ENCODE measurements around the gene PSMD2.

The PSMD2 gene

DNA sequence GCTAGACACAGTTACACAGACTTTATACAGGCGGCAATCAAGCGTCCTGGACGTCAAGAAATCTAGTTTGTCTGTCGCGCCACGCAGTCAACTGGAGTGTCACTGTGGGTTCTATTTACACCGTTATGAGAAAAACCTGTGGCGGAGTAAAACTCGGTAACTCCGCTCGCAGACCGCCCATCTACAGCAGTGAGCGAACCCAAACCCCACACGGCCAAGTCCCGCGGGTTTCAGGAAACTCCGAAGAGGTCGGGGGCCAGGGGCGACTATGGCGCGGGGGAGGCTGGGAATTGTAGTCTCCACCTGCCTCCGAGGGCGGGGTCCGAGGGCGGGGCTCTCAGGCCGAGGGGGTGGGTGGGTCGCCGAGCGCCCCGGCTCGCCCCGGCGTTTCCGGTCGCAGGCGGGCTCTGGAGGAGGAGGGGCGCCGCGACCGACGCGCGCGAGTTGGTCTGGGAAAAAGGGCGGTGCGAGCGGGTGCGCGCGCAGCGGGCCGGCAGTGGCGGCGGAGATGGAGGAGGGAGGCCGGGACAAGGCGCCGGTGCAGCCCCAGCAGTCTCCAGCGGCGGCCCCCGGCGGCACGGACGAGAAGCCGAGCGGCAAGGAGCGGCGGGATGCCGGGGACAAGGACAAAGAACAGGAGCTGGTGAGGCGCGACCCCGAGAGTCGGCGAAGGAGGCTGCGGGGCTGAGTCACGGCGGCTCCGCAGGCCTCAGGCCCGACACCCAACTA lies at the start of gene PSMD2:
TSS of gene PSMD2 (plus strand) at position 483 of the 729 bp plus-strand sequence. CDS start at position 509, 26 bp downstream.
- peak; percentile 97 to 98 for DNase-seq
- peak; percentile 71 for TF ChIP-seq POLR2A (IDR thresholded peaks at IDR 0.05; ENCODE audit: low read length)
- TF ChIP-seq GATA1 (IDR thresholded peaks at IDR 0.05; ENCODE audit: low read depth, low read length): no peak

DNA sequence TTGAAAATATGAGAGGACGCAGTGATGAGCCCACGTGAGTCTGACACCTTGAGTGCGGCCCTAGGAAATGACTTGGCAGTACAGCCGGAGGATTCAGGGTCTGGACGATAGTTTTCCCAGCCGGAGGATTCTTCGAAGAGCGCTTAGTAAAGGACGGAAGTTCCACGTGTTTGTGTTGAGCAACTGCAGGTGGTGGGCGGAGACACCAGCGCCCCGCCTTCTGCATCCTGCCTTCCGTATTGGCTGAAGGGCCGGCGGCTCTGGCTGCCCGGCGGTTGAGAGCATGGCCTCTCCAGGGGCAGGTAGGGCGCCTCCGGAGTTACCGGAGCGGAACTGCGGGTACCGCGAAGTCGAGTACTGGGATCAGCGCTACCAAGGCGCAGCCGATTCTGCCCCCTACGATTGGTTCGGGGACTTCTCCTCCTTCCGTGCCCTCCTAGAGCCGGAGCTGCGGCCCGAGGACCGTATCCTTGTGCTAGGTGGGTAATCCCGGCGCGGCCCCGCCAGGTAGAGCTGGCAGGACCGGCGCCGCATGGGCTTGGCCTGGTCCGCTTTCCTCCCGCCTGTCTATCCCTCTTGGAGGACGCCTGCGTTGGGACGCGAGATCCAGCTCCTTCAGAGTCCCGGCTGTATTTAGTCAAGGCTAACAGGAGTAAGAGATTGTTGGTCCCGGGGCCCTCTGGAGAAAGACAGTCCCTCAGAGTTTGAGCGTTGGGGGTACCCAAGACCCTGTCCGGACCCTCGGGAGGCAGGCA lies 49.5 kb upstream of the PSMD2 start, which contains the start of gene EEF1AKMT4:
TSS of gene EEF1AKMT4 (plus strand) at position 261 of the 755 bp plus-strand sequence. CDS start at position 284, 23 bp downstream.
- TF ChIP-seq GATA1 (IDR thresholded peaks at IDR 0.05; ENCODE audit: low read depth, low read length) (no peak), POLR2A (IDR thresholded peaks at IDR 0.05; ENCODE audit: low read length) (peak; percentile 32)

DNA sequence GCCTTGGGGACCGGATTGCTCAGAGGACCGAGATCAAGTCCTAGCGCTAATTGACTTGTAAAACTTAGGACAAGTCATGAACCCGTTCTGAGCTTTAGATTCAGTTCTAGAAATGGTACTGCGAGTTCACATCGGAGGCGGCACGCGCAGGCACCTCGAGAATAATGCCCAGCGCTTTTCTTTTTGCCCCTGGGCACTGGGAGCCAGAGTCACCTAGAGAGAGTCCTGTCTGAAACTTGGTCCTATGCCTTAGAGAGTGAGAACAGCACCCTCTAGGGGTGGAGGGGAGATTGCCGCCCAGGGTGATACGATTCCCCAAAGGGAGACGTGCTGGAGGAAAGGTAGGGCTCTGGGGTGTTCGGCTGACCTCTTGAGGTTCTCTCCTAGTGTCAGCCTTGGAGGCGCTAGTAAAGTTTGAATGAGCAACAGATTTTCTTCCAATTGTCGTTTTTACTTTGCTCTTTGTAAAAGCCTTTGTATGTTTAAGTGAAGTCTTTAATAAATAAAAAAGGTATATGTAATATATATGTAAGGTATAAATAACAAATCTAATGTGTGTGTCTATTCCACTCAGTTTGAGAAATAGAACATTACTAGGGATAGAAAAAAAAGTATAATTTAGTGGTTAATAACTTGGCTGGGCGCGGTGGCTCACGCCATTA lies 48.7 kb upstream of the PSMD2 start:
- TF ChIP-seq POLR2A (IDR thresholded peaks at IDR 0.05; ENCODE audit: low read length) (no peak), GATA1 (IDR thresholded peaks at IDR 0.05; ENCODE audit: low read depth, low read length) (no peak)
- peak; percentile 90 to 94 for DNase-seq

More for the DNA sequence above, 49.5 kb upstream of the PSMD2 start, which contains the start of gene EEF1AKMT4:
- DNase-seq: peak; percentile 99

DNA sequence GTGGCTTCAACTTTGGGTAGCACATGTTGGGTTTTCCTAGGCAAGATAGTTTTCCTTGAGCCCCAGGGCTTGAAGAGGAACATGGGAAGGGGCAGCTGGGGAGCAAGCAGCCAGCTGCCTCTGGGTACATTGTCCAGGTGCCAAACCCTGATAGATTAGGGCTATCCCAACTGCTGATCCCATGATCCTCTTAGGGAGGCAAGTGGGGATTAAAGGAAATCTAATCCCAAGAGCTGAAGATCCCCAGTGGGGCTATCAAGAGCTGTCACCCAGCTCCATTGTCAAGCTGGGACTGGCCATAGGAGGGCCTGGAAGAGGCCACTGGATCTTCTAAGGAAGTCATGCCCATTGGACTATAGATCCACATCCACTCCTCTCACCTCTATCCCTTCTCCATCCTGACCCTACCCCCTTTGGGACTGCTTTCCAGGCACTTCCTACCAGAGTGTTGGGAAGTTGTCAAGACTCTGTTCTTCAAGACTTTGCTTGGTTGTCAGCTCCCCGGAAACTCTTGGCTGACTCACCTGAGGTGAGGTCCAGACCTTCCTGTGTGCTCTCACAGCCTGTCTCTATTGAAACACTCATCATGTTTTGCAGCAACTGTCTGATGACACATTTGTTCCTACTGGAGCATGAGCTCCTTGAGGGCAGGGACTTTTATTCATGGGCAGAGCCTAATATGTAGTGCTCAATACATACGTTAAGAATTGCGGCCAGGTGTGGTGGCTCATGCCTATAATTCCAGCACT lies 43.6 kb upstream of the PSMD2 start:
- TF ChIP-seq GATA1 (IDR thresholded peaks at IDR 0.05; ENCODE audit: low read depth, low read length) (no peak), POLR2A (IDR thresholded peaks at IDR 0.05; ENCODE audit: low read length) (no peak)
- DNase-seq: no peak

DNA sequence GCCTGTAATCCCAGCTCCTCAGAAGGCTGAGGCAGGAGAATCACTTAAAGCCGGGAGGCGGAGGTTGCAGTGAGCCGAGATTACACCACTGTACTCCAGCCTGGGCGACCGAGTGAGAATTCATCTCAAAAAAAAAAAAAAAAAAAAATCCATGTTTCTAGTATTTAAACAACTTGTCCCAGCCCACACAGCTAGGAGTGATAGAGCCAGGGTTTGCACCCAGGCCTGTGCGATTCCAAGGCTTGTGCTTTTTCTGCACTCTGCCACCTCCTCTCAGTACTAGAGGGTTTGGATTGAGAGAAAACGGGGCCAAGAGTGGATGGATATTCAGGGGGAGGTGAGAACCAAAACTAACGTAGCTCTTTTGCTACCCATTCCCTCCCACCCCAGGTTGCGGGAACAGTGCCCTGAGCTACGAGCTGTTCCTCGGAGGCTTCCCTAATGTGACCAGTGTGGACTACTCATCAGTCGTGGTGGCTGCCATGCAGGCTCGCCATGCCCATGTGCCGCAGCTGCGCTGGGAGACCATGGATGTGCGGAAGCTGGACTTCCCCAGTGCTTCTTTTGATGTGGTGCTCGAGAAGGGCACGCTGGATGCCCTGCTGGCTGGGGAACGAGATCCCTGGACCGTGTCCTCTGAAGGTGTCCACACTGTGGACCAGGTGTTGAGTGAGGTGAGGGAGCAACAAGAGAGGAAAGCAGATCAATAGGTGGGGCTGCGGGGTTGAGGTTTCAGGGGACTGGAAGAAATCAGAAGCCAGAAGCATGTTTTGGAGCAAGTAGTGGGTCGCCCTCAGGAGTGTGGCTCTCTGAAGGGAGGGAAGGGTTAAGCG lies 41.7 kb upstream of the PSMD2 start:
- DNase-seq: no peak
- TF ChIP-seq POLR2A (IDR thresholded peaks at IDR 0.05; ENCODE audit: low read length) (no peak), GATA1 (IDR thresholded peaks at IDR 0.05; ENCODE audit: low read depth, low read length) (no peak)

DNA sequence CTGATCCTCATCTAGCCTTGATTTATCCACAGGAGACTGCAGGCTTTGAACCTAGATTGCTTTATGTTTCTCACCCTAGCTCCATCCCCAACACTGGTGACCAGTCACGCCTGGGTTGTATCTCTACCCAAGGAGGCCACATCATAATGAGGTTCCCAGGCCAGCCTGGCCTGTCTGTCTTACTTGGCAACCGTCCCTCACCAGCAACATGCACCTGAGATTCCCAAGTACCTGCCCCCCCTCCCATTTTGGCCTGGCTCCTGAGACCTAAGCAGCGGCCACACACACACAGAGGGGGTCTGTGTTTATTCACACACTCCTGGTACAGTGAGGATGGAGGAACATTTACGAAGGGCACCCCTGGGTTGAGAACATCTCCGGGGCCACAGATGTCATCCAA lies 40.1 kb upstream of the PSMD2 start:
- no peak for TF ChIP-seq POLR2A (IDR thresholded peaks at IDR 0.05; ENCODE audit: low read length)
- TF ChIP-seq GATA1 (IDR thresholded peaks at IDR 0.05; ENCODE audit: low read depth, low read length): no peak
- DNase-seq: no peak

DNA sequence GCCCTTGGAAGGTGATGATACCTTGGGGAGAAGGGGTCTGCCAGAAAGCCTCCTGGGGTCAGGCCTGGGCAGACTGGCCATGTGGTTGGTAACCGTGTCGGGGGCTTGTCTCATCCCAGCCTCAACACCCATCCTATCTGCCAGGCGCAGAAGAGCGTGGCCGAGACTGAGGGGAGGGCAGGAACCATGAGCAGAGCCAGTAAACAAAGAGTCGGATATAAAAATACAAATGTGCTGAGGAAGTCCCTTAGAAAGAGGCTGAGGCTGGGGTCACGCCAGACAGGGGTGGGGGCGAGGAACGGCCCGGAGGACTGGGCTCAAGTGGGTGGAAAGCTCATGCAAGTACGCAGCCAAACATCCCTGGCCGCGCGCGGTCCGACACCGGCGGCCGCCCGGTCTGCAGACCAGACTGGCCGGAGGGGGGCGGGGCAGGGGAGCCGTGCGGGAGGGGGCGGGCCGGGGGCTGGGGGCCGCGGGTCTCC lies 39.6 kb upstream of the PSMD2 start:
- DNase-seq: no peak
- no peak for TF ChIP-seq GATA1 (IDR thresholded peaks at IDR 0.05; ENCODE audit: low read depth, low read length)
- no peak for TF ChIP-seq POLR2A (IDR thresholded peaks at IDR 0.05; ENCODE audit: low read length)

DNA sequence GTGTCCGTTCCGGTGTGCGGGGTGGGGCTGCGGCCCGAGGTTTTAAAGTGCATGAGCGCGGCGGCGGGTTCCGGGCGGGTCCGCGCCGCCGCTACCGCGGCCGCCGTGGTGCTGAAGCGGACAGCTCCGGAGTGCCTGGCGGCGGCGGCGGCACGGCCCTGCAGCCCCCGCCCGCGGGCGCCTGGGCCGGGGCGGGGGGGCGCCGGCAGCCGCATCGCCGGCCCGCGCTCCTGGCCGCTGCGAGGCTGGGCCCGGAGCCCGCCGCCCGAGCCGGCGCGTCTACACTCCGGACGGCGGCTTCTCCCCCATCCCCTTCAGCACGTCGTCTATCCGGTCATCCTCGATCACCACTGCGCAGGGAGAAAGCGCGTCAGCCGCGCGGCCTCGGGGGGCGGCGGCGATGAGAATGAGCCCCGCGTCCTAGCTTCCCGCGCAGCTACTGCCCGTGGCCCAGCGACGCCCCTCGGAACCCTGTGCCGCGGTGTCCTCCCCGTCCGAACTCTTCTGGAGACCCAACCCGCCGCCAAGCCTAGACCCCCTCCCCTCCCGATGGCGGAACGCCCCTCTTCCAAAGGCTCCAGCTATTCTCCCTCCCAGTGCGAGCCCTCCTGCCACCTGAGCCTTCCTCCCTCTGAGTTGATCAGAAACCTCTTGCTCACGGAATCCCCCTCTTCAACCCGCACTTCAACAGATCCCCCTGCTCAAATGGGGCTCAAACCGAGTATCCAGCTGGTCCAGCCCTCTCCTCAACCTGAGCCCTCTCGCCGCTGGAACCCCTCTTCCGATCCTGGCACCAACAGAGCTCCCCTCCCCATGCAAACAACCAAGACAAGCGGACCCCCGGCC lies 38.9 kb upstream of the PSMD2 start:
- DNase-seq: peak; percentile 49 to 64
- TF ChIP-seq POLR2A (IDR thresholded peaks at IDR 0.05; ENCODE audit: low read length) (no peak), GATA1 (IDR thresholded peaks at IDR 0.05; ENCODE audit: low read depth, low read length) (no peak)

DNA sequence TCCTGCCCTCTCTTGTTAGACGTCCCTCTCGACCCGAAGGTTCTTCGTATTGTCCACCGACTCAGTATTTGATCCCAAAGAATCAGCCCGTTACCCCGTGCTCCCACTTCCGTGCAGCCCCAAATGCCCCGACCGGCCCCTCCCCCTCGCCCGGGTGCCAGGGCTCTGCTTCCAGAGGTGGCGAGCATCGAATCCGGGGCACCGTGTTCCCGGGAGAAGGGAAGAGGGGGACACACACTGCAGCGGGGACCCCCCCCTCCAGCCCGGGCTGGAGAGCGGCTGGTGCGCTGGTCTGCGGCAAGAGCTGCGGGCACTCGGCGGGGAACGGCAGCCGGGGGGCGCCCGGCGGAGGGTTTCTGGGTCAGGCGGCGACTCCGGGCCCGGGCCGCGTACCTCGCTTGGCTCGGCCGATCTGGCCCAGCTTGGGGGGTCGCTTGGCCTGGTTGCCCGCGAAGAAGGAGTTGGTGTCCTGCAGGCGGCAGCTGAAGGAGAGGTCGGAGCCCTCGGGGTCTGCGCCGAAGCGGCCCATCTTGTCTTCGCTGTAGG lies 38.2 kb upstream of the PSMD2 start:
- DNase-seq: no peak

DNA sequence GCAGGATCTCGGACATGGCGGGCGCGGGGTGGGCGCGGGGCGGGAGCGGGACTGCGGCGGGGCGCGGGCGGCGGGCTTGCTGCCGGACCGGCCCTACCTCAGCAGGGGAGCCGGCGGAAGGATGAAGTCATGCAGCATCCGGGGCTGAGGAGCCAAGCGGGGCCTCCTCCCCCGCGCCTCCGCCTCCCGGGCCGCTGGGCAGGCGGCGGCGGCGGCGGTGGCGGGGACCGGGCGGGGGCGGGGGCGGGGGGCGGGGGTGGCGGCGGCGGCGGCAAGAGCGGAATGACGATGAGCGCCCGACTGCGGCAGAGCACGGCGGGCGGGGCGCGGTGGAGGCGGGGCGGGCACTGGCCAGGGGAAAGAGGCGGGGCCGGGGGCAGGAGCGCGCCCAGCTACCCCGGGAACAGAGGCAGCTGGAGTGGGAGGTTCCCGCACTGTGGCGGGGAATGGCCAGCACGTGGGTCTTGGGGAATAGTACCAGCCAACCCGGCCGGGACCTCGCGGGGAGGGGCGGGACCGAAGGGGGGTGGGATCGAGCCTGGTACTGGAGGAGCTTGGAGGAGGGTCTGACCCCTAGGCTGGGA lies 37.7 kb upstream of the PSMD2 start, which contains the start of gene CAMK2N2:
TSS of gene CAMK2N2 (minus strand) at position 284 of the 584 bp plus-strand sequence. CDS start at position 16, 268 bp downstream.
- peak; percentile 37 to 44 for DNase-seq
- TF ChIP-seq POLR2A (IDR thresholded peaks at IDR 0.05; ENCODE audit: low read length) (no peak), GATA1 (IDR thresholded peaks at IDR 0.05; ENCODE audit: low read depth, low read length) (no peak)

More for the DNA sequence above, 38.2 kb upstream of the PSMD2 start:
- TF ChIP-seq POLR2A (IDR thresholded peaks at IDR 0.05; ENCODE audit: low read length): no peak
- TF ChIP-seq GATA1 (IDR thresholded peaks at IDR 0.05; ENCODE audit: low read depth, low read length): no peak
